K562 (cell line): ENCODE measurements around the gene EBNA1BP2. TPM values are rescaled to one million over a fixed set of nuclear protein-coding genes. Genes with fewer than 3 reads are reported as not detected.

Experiments
- GTF3C2 ChIP-seq: IDR thresholded peaks from 3 replicates; pipeline ENCODE4 v1.6.1; 2011; ENCODE audit warnings: borderline replicate concordance, mild to moderate bottlenecking, moderate library complexity; ENCODE audit not compliant: insufficient read length; ENCODE audit errors: extremely low read depth
- NFIC ChIP-seq: fragments of 450-650 bp; IDR thresholded peaks from 2 replicates; pipeline ENCODE4 v1.6.1; 2017; ENCODE audit warnings: mild to moderate bottlenecking, inconsistent platforms
- POLR2AphosphoS5 ChIP-seq: IDR thresholded peaks from 2 replicates; pipeline ENCODE4 v1.6.1; 2011; ENCODE audit warnings: mild to moderate bottlenecking, low read depth, low read length, moderate library complexity; ENCODE audit not compliant: control insufficient read depth, insufficient read depth
- RBM25 ChIP-seq: fragments of 200-400 bp; formaldehyde crosslinking; IDR thresholded peaks from 2 replicates; pipeline ENCODE4 v1.6.1; 2018; ENCODE audit warnings: low read length, low read depth, moderate library complexity; ENCODE audit not compliant: severe bottlenecking
- TAL1 ChIP-seq: fragments of 450-650 bp; IDR thresholded peaks from 2 replicates; pipeline ENCODE4 v1.6.1; 2016; ENCODE audit warnings: mild to moderate bottlenecking
- TCF3 ChIP-seq: sonication (generic); formaldehyde crosslinking; IDR thresholded peaks from 2 replicates; pipeline ENCODE4 v1.4.0; 2020; ENCODE audit warnings: mild to moderate bottlenecking, missing genetic modification reagents
- ZNF263 ChIP-seq: sonication (generic); formaldehyde crosslinking; IDR thresholded peaks from 2 replicates; pipeline ENCODE4 v1.8.0; 2022; ENCODE audit warnings: mild to moderate bottlenecking, missing genetic modification reagents, borderline replicate concordance
- polyA plus RNA-seq, 8 experiments: library from polyadenylated mRNA; depleted of rRNA in 4 of 8; stranded (reverse) in 5 of 8; unstranded in 3 of 8; fragments of >200 nt; fragmentation: Nextera tagmentation in 2 of 8; fragmentation: Illumina TruSeq in 1 of 8; extraction: Ambion mirVana in 2 of 8; extraction: Trizol in 1 of 8; gene quantifications; 2 replicates each; pipeline versions ENCODE4 v1.2.1 to v1.2.3, GENCODE V29; 2011 to 2014; ENCODE audit warnings: inconsistent platforms in 1 of 8, missing spikeins in 1 of 8
- total RNA-seq, 7 experiments: library from RNA; depleted of rRNA in 6 of 7; stranded (reverse); fragments of >200 nt in 6 of 7; fragmentation: Illumina TruSeq in 2 of 7; extraction: Trizol in 2 of 7; gene quantifications; 2 replicates each; pipeline versions ENCODE4 v1.2.1 to v1.2.3, GENCODE V29; 2011 to 2021; ENCODE audit warnings: low replicate concordance in 1 of 7
- TF ChIP-seq, protein P1 (sequence below): fragments of 250-450 bp; sonication (Bioruptor Pico); IDR thresholded peaks from 2 replicates; pipeline ENCODE4 v1.8.0; 2022; ENCODE audit warnings: moderate library complexity, mild to moderate bottlenecking, inconsistent platforms

Gene EBNA1BP2
- total and polyA plus RNA-seq, 9 of the 15 experiments (the other 6 are each of a cell fraction or from before 2014, with no cell fraction given): 95.2 to 349 (median 249) TPM

DNA sequence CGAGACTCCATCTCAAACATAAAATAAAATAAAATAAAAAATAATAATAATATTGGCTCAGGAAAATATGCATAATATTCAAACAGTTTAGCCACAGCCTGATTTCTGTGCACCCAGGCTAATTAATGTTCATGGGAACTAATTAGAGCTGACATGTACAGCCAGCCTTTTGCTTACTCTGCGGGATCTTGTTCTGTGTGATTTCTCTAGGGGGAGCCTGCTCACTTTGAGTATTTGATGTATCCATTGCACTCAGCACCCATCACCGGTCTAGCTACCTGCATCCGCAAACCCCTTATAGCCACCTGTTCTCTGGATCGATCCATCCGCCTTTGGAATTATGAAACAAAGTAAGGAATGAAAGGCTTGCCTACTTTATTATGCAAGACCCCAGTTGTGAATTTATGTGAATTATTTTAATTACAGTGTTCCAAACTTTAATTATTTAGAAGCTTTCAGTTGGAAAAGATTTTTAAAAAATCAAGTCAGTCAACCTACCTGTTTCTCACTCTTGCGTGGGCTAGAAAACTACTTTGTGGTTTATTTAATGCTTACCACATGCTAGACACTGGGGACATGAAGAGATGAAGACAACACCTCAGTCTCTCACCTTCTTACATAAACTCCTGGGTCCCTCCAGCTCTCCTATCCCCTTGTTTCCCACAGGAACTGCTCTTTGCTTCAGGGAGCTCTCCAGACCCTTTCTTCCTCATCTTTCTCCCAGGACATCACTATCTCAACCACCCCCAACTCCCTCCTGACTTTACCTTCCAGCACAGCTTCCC, 25.4 kb upstream of the EBNA1BP2 start (continued):
- TF ChIP-seq GTF3C2 (no peak), POLR2AphosphoS5 (no peak), NFIC (no peak), TCF3 (CRISPR knock-in tag) (no peak), RBM25 (no peak), TAL1 (no peak), ZNF263 (CRISPR knock-in tag) (no peak)
- TF ChIP-seq, protein P1, sequence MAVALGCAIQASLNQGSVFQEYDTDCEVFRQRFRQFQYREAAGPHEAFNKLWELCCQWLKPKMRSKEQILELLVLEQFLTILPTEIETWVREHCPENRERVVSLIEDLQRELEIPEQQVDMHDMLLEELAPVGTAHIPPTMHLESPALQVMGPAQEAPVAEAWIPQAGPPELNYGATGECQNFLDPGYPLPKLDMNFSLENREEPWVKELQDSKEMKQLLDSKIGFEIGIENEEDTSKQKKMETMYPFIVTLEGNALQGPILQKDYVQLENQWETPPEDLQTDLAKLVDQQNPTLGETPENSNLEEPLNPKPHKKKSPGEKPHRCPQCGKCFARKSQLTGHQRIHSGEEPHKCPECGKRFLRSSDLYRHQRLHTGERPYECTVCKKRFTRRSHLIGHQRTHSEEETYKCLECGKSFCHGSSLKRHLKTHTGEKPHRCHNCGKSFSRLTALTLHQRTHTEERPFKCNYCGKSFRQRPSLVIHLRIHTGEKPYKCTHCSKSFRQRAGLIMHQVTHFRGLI (CRISPR knock-in tag): no peak
